Stimulated activated CD4-positive, alpha-beta T cell treated with anti-CD3 and anti-CD28 coated beads, Interleukin-4, amount 100 ng/mL, for 1 hour (primary cell): Measurements from ENCODE around the gene CD151.

Source experiments
- DNase-seq: peaks from one replicate; pipeline ENCODE4 v3.0.0-alpha.2; 2020

CD151 gene

GRCh38 chr11:832529-833113 is at the start of gene CD151:
Gene CD151 (plus strand): TSS chr11:832952. CDS start chr11:836070, 3,118 bp downstream.
- peak; percentile 63 for DNase-seq

GRCh38 chr11:783581-784015 is 49.2 kb upstream of the CD151 start:
- no peak for DNase-seq

- DNase-seq, result no peak
Measured at GRCh38 chr11:786235-787083, 46.3 kb upstream of the CD151 start.

DNA sequence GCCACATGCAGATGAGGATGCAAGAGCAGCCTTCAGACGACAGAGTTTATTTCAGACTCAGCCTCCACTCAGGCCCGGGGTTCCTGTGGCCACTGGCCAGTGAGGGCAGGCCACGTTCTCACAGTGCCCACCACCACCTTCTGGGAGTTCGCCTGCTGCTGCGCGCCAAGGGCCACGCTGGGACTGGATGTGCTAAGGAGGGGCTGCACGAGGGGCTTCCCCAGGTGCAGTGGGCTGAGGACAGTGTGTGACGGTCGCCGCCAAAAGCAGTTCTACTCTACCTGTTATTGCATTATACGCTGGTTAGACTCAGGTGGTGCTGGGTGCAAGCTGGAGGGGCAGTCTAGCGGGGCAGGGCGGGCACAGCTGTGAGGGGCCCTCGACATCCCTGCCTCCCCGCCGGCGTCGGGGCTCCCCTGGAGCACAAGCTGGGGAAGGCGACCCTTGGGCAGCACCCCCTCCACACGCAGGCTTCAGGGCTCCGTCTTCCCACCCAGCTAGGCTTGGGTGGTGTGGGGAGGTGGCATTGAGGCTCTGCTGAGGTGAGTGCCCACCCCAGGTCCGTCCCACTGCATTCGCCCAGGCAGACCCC is 45.6 kb upstream of the CD151 start:
- DNase-seq, result no peak

GRCh38 chr11:788009-788640 is 44.6 kb upstream of the CD151 start:
- DNase-seq, result no peak

DNA sequence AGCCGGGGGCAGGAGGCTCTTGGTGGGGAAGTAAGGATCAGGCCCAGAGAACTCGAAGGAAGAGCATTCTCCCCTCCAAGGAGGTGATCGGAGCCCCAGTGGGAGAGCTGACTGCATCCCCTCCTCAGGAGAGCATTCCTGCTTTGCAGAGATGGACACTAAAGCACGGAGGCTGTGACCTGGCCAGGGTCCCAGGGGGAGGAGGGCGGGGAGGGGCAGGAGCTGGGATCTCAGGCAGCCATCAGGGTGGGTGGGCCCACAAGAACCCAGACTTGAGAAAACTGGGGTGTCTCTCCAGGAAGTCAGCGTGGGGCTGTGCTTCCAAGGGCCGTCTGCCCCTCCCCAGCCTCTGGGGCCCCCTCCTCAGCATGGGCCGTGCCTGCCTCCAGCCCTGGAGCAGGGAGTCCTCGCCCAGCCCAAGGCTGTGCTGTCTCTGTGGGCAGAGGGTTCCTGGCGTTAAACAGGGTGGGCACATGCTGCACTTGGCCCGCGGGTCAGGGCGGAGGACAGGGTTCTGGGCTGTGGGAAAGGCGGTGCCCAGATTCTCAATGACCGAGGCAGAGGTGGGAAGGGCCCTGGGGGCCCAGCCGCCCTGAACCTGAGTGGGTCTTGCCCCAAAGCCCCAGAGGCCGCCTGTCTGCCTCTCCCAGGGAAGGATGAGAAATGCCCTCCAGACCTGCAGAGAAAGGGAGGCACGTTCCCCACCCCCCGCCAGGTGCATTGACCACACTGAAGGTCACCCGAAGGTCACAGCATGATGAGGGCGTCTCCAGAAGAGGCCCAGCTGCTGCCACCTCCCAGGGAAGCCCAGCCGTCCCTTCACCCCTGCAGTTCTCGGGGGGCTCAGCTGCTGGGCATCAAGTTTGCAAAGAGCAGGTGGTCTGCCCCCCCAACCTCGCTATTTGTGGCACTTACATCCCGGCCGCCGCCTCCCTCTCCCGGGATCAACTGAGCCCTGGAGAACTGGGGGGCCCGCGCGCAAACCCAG is 43.5 kb upstream of the CD151 start:
- DNase-seq, result no peak

- DNase-seq, result peak; percentile 58
Measured at GRCh38 chr11:789943-790342, 42.8 kb upstream of the CD151 start, which contains the start of gene CEND1. Gene CEND1 (minus strand): TSS chr11:790090. CDS start chr11:788576, 1,514 bp downstream.

GRCh38 chr11:790721-791564 is 41.8 kb upstream of the CD151 start:
- DNase-seq, result no peak

DNA sequence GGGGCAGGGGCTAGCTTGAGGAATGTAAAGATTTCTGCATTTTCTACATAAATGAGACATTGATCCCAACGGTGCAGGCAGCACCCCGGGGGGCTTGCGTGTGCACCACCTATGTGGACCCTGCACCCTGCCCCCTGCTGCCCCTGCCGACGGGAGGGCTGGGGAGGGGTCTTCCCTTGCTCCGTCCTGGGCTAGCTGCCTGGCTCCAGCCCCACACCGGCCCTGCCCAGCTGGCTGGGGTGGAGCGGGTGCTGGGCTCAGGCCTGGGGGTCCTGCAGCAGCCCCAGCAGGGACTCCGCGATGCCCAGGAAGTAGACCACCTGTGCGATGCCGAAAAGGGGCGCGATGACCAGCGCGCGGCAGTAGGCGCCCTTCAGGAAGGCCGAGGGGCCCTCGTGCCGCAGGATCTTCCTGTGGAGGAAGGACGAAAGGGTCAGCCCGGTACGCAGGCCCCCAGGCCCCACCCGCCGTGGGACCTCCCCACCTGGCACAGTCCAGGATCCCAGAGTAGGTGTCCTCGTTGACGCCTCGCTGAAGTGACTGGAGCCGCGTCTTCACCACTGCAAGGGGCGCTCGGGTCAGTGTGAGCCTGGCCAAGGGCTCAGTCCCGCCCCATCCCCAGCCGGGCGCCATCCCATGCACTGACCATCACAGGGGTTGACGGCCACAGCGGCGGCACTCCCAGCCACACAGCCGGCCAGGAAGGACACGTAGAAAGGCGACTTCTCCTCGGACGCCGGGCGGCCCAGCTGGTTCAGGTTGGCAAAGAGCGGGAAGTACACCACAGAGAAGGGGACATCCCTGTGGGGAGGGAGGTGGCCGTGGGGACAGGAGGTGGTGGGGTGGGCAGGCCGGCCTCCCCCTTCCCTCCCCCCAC is 40.9 kb upstream of the CD151 start:
- no peak for DNase-seq

GRCh38 chr11:792535-792821 is 40.3 kb upstream of the CD151 start:
- DNase-seq, result no peak

- DNase-seq, result no peak
Measured at GRCh38 chr11:792873-793272, 39.9 kb upstream of the CD151 start.

DNA sequence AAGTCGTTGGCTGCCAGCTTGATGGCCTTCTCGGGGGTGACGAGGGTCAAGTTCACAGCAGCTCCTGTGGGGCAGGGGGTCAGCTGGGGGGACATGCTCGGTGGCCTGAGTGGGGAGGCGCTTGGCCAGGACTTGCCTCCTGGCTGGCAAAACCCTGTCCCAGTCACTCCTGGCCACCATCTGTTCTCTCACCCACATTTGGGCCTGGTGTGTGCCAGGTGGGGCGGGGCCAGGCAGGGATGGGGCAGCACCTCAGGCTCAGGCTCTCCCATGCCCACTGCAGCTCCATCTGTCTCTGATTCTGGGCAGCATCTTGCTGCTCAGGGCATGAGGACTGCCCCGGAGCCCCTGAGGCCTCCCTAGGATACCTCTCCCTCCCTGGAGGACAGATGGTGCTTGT is 39.2 kb upstream of the CD151 start:
- no peak for DNase-seq

DNA sequence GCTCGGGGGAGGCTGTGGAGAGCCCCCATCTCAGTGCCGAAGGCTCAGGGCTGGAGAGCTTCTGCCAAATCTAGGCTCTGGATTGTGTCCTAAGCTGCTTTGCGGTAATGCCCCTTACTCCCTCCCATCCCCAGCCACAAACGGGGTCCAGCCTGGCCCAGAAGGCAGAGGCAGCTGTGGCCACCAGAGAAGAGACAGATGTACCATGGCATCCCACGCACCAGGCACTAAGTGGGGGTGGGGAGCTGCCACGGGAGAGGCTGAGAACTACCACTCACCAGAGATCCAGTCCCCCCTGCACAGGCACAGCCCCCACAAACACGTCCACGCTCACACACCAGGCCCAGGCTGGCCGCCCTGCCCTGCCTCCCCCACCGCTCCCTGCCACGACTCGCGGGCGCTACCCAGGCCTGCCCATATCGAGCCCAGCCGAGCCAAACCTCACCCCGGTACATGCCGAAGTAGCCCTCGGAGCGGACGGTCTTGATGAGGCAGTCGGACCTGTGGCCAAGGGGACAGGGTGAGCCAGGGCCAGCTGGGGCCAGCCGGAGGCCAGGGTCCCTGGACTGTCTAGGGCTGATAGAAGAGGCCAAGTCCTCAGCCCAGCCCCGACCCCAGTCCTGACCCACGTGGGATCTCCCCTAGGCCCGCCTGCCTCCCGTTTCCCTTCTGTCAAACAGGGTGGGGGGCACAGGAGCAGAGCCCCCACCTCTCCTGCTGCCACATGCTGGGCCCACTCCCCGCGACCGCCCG is 38.6 kb upstream of the CD151 start:
- no peak for DNase-seq

GRCh38 chr11:794766-795633 is 37.8 kb upstream of the CD151 start:
- DNase-seq, result no peak

GRCh38 chr11:795634-796564 is 36.9 kb upstream of the CD151 start:
- DNase-seq, result peak; percentile 80

GRCh38 chr11:796565-797295 is 36.0 kb upstream of the CD151 start:
- no peak for DNase-seq
